GM20431 (cell line): ENCODE data around the gene HABP4.
"Not testable (repeated sequence)": the region's sequence is repeated elsewhere in the genome, so short reads cannot be mapped to it uniquely, and the experiment has no call there.

Experiments
- in situ Hi-C: fragments of 300-500 bp; cut with MseI, MboI; formaldehyde crosslinking; loops from one replicate; pipeline ENCODE4 v1.15.0; 2020; ENCODE audit warnings: low sequenced_read_pairs; ENCODE audit not compliant: unreplicated experiment

HABP4 gene

DNA sequence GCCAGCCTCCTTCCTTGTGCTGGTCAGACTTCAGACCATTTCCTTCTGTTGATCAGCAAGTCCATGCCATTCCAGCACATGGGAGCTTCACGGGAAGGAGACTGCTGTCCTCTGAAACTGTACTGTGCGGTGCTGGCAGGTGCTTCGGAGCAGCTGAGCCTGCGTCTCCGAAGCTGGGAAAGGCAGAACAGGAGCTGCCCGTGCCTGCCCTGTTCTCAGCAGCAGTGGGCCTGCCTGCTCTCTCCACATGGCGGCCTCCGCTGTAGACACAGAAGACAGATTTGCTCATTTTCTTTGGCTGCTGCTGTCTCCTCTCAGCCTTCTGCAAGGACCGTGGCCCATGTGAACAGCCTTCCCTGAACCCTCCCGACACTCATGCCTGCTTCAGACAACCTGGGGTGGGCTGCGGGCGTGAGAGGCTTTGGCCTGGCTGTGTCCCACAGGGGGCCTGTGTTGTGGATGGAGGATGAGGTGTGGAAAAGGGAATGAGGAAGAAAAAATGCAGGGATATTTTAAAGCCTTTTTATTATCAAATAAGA is 43.1 kb downstream of the HABP4 start:
- in situ Hi-C loops, result no loop called here

DNA sequence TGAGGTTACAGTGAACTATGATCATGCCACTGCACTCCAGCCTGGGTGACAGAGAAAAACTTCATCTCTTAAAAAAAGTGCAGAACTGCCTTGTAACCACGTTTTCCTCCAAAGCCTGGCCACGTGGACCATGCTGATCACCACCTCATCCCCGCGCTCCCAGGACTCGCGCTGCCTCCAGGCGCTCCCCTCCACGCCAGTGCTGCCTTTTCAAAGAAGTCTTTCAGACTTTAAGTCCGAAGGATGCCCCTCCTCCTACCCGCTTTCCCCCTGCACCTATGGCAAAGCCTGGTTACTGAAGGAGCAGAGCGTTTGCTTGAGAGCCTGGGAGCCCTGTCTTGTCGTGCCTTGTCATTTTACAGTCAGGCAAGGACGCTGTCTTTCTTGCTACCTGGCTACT is 43.8 kb downstream of the HABP4 start:
- in situ Hi-C loops, result no loop called here

DNA sequence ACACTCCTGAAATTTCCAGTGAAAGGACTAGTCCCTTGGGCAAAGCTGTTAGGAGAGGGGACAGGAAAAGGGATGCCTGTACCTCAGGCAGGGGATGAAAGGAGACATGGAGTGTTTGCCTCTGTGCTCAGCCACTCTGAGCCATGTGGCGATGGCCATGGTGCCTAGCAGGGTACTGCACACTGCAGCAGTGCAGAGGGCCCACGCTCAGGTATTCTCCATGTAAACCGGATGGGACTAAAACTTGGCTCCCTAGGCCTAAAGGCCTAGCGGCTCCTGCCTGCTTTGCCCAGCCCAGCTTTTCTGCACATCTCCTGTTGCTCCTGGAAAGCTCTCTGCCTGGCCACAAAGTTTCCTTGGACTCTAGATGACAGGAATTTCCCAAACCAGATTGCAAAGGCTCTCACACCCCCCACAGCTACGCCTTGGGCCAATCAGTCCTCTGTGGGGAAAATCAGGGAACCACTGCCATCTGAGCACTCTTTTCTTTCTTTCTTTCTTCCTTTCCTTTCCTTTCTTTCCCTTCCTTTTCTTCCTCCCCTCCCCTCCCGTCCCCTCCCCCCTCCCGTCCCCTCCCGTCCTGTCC is 44.3 kb downstream of the HABP4 start:
- in situ Hi-C loops, result no loop called here

DNA sequence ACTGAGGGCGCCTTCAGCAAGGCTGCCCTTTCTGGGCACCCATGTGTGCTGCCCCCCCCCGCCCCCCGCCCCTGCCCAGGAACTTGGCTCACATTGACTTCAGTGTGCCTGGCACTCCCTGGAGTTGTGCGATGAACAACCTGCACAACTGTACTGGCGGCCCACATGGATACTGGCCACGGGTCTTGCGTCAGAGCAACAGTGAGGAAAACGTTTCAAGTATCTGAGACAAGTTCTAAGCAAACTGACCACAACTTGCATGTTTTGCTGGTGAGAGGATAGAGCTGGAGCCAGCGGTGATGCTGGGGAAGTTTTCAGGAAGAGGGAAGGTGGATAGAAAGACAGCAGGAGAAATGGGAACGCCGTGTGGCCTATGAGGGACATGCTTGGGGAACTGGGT is 45.4 kb downstream of the HABP4 start:
- in situ Hi-C loops, result no loop called here

DNA sequence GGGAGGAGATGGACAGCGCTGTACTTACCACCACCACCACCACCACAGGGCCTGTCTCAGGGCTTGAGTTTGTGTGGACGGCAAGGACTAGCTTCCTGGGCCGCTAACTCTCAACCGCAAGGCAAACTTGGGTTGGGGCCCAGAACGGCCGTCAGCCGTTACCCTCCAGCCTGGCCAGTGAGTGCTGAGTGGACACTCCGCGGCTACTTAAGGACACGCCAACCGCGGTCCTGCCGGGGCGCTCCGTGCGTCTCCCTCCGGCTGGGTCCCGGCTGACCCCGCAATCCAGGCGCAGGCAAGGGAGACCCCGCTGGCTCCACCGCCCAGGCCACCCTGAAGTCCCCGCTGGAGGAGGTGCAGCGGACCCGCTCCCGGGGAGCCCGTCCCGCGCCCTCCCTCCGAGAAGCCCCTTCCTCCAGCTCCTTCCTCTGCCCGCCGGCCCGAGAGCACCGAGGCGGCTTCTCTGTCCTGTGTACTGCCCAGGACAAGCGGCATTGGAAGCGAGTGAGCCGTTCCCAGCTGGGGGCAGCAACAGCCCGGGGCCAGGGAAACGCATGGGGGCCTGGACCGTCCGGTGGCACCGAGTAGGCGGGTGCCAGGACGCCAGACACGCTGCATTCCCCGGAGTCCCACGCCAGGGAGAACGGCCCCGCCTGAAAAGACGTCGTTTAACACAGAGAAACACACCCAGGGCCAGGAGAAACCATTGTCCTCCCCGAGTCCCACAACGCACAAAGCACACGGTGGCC is 46.6 kb downstream of the HABP4 start:
- in situ Hi-C loops, result no loop called here

DNA sequence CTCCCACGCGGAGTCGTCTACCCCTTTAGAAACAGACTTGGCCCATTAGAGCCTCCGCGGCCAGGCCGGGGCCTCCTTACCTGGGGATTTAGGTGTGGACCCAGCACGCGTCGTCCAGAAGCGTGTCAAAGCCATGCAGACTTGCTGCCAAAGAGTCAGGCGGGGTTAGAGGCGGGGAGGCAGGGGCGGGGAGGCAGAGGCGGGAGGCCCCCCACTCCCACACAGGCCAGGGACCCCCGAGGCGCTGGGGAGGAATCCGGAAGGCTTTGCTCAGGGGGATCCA is 47.1 kb downstream of the HABP4 start:
- in situ Hi-C loops, result no loop called here

DNA sequence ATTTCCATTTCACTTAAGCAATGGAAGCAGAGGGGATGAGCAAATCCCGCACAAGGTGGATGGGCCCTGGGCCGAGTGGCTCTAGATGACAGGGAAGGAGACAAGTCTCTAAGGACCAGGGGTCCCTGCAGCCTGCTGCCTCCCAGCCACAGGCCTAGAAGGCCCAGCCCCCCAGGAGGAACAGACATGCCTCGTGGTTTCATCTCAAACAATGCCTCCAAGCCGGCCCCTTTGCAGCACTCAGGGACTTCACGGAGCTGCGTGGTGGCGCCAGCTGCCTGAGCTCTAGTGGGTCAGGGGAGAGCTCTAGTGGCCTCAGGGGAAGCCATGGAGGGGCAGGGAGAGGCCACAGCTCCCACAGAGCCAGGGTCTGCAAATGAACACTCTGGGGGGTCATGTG is 48.8 kb downstream of the HABP4 start:
- in situ Hi-C loops, result no loop called here

DNA sequence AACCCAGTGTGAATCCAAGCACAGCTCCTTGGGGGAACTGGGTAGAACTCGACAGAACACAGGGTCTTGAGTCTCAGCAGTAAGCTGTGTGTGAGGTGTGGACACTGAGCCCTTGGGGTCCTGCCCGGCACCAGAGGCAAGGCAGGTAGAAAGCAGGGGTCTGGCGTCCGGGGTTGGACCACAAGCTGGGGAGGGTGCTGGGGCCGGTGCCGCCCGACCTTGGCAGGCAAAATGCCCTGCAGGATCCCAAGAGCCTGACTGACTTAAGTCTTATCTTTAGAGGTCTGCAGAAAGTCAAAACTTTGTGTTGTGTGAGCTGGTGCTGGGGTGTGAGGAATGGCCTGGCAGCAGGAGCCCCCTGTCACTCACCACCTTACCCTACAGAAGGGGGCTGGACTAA is 49.3 kb downstream of the HABP4 start:
- in situ Hi-C loops, result no loop called here

DNA sequence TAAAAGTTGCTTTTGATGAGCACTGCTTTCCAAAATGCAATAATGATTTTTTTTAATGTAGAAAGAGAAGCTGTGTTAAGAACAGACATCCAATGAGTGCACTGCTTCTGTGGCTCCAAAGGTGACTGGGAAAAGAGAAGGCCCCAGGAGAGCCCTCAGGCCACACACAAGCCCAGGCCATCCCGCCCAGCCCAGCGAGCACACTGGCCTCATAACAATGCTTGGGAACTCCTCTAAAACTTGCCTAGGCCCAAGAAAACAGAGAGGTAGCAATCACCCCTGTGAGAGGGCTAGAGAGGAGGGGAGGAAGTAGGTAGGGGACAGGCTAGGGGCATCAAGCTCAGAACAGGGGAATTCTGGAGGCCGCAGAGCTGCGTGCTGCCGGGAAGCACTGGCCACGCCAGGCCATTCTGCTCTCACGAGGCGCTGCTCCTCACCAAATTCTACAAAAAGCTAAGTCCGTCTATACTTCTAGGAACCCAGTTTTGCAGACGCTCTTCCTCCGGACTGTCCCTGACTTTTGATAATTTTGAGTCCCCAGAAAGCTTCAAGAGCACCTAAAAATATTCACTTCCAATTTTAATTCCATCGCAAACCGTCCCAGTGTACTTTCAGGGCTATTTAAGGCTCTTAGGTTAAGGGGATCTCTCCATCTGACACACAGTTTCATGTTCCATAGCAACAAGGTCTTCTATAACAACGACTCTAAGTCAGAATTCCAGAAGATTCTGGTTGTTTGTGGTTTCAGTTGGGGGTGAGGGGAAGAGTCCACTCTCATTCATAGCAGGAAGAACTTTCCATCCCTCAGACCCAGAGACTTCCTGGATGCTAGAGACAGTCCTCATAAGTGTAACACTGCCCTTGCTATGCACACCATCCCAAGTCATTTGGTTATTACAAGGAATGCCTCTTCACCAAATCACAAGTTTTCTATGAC is 51.0 kb downstream of the HABP4 start:
- in situ Hi-C loops, result no loop called here

DNA sequence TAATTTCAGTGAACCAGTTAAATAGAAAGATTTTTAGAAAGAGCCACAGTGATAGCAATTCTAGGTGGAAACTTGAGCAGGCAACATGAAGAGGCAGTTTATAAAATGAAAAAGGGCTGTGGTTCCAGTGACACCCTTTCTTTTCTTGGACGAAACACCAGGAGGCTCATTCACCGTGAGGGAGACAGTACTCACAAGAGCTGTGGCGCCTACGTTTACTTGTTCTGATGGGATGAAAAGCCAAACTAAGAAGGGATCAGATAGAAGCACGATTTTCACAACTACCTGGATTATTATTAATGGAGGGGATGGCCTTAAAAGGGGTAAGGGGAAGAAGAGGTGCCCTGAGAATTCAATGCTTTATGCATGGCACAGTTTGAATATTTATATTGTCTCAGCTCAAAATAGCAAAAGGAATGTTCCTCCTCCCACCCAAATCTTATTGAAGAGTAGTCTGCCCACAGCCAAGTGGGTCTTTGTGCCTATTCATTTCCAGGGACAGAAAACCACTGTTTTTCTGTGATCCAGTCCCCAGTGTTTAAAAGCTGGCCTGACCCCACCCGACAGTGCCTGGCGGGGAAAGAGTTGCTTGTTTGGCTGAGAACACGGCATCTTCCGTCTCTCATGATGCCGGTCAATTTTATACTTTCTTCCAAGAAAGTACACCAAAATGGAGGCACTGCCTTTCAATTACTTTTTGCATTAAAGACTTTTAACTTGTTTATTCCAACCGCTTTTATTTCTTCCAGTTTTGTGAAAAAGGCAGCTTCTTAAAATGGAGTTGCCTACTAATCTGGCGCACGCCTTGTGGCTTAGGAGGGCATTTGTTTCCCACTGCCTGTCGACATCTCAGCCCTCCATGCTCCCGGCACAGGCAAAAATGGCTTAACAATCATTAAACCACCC is 51.9 kb downstream of the HABP4 start:
- in situ Hi-C loops, result no loop called here

DNA sequence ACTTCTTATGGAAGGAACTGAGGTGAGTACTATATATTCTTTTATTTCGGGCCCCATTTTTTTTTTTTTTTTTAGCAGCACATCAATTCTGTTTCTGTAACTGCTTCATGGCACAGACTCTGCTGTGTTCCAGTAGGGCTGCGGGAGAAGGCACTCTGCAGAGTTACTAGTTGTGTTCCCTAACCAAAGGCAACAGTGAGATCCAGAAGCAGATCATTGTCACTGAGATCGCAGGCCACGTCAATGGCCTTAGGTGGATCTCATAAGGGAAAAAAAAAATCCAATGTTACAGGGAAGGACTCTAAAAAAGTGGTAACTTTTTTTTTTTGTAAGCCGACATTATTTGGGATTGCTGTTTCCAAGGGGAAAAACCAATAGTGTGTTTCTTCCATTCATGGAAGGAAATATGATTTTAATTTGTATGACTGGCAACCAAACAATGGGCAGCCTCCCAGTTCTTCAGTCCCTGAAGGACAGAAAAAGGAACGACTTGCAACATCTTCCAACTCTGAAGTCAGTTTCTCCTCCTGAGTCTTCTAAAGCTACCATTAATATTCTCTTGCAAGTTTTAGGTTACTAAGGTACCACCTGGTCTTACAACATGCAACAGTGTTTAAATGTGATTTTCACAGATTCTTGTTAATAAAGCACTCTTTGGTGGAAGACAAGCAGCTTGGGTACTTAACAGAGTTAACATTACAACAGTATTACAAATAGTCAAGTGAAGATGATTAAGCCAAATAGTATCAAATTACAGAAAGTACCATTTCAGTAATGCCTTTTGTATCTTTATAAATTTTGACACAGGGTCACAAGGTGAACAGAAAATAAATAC is 52.8 kb downstream of the HABP4 start:
- in situ Hi-C loops, result no loop called here

DNA sequence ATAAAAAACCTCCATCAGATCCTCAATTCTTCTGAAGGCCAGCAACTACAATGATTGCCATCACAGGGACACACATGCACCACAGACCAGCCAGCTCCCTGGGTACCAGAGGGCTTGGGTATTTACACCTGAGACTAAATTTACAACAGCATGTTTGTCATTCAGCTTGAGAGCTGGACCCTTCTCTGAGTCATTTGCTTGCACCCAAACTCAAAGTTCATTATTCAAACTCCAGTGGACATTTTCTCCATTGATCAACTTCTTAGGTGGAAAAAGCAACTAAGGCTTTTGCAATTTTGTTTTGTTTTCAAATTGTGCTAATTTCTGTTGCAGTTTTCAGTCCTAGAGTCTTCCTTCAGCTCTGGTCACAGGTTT is 53.4 kb downstream of the HABP4 start:
- in situ Hi-C loops, result not testable (repeated sequence)

DNA sequence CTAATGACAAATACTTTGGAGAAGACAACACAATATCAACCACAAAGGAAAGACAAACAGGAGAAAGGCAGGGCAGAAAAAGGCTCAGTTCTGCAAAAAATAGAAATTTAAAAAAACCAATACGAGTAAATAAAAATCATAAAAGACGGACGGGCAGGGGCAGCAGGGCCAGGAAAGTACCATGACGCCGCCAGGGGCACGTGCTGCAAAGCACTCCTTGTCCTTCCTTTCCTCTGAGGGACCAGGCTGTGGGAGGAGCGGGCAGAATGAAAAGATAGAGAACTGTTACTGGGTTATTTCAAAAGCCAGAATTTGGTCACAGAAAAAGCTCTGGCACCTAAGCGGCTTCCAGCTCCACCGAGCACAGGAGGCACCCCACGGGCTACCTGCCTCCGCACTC is 53.9 kb downstream of the HABP4 start:
- in situ Hi-C loops, result no loop called here

DNA sequence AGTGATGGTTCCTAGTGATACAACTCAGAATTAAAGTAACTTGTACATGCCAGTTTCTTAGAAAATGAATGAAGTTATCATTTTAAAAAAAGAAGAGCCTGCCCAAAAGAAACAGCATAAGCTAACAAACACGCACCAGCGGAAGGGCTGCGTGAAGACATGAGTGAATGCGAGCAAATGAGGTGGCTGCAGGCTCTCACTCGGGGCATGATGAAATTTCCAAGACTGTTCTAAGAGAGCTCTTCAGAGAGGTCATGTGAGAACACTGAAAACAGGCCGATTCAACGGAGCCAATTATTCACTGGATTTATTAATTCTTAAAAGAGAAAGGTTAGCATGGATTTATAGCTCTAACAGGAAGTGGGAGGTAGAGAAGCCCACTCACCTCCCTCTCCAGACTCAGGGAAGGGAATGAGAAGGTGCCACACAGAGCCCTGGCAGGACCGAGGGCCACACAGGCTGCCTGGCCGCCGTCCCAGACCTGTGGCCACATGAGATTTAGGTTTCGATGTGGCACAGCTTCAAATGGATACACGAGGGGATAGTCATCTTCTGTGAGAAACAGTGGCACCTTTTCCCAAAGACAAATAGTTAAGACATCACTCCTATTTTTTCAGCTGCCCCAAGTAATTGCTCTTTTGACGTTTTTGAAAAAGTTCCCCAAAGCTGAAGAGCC is 55.5 kb downstream of the HABP4 start:
- in situ Hi-C loops, result no loop called here

DNA sequence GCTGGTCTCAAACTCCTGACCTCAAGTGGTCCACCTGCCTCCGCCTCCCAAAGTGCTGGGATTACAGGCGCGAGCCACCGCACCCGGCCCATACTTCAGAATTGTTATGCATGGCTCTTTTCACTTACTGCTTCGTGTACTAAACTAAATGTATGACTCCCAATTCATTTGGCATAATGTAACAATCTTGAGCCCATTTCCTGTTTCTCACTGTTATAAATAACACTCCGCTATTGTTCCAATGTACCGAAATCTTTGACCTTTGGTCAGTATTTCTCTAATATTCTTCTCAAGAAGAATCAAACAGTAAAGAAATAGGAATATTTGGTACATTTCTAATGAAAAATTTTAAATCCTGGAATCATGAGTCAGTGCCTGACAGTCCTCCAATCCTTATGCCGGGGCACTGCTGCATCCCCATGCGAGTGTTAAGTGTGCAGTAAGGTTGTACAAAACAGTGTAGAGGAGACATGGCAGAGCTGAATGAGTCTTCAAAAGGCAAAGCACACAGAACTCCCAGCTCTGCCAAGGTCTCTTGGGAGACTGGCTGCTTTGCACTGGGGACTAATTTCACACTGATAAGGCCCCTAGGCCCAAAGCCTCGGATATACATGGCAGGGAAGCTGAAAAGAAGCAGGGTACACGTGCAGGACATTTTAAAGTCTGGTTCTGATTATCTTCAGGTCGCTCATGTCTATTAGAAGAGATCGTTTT is 58.4 kb downstream of the HABP4 start:
- in situ Hi-C loops, result no loop called here

DNA sequence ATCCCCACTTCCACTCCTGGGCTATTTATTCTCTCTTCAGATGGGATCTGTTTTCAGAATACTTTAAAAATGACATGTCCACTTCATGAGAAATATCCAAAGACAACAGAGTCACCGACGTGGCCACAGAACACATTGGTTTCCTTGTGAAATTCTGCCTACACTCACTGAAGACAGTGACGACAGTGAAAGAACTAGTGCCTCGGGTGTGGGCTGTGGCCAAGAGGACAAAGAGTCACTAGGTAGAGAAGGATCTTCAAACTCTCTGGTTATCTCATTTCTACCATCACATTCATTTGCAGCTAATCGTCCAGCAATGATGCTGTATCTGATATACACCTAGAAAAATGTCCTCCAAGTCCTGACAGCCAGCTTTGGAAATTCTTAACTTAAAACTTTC is 59.1 kb downstream of the HABP4 start:
- in situ Hi-C loops, result no loop called here

DNA sequence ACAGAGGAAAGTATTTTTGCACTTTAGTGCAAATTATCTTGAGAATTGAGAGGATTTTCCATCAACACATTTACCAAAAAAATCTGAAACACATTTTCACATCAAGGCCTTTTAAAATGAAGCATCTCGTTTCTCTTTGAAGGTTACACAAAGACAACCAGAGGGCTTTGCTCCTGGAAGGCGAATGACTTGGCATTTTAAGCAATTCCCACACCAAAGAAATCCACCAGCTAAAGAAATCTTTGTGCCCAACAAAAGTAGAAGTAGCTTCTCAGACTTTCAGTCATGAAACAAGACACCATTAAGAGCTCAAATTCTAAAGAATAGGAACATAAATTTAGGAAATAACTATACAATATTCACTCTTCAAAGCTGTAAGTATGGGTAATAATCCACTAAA is 59.9 kb downstream of the HABP4 start:
- in situ Hi-C loops, result no loop called here

DNA sequence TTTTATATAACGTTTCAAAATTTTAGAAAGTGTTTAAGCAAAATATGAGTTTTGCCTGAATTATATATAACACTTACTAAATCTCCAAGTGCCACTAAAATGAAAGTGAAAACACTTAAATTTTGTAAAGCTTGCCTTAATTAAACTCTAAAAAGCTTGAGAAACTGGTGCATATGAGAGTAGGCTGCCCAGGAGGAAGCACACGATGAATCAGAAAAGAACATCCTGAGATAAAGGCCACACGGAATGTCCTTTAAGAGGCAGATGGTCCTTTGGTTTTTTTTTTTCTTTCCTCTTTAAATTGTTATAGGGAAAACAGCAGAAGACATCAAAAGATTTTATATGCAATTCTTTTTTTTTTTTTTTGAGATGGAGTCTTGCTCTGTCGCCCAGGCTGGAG is 60.3 kb downstream of the HABP4 start:
- in situ Hi-C loops, result no loop called here
